Heart right ventricle (tissue), 16 donors: ENCODE measurements around the gene SFSWAP. TPM values are rescaled to one million over a fixed set of nuclear protein-coding genes. Genes with fewer than 3 reads are reported as not detected.
"Not testable (repeated sequence)": the region's sequence is repeated elsewhere in the genome, so short reads cannot be mapped to it uniquely, and the experiment has no call there.

ENCODE experiments used
- ATAC-seq, 8 donors: fragments of 200-7000 bp; cut with Tn5 transposase; one replicate each; pipeline ENCODE4 v1.9.1; 2020; ENCODE audit warnings: mild to moderate bottlenecking in 8 of 8, moderate library complexity in 8 of 8, moderate number of reproducible peaks in 1 of 8
- DNase-seq, 2 donors: peaks; one replicate each; pipeline ENCODE4 v3.0.0-alpha.2; 2020
- H3K27ac ChIP-seq, 10 donors: fragments of 200-600 bp; sonication (generic) in 2 of 10; one replicate each; pipeline versions ENCODE4 v1.5.0 to v1.8.0; 2020 to 2022; ENCODE audit warnings: mild to moderate bottlenecking in 3 of 10
- H3K27me3 ChIP-seq, 7 donors: fragments of 200-600 bp; one replicate each; pipeline ENCODE4 v1.8.0; 2021 to 2022; ENCODE audit warnings: mild to moderate bottlenecking in 2 of 7
- H3K36me3 ChIP-seq, 9 donors: fragments of 200-600 bp; sonication (generic) in 1 of 9; one replicate each; pipeline versions ENCODE4 v1.5.0 to v1.8.0; 2020 to 2022; ENCODE audit warnings: mild to moderate bottlenecking in 2 of 9
- H3K4me1 ChIP-seq, 9 donors: fragments of 200-600 bp; sonication (generic) in 1 of 9; one replicate each; pipeline versions ENCODE4 v1.5.0 to v1.8.0; 2020 to 2022; ENCODE audit warnings: mild to moderate bottlenecking in 4 of 9
- H3K4me3 ChIP-seq, 10 donors: fragments of 200-600 bp; sonication (generic) in 2 of 10; one replicate each; pipeline versions ENCODE4 v1.5.0 to v1.8.0; 2020 to 2022; ENCODE audit warnings: mild to moderate bottlenecking in 7 of 10, moderate library complexity in 2 of 10
- H3K9me3 ChIP-seq, 11 donors: fragments of 200-600 bp in 10 of 11; sonication (generic) in 2 of 11; one replicate each; pipeline versions ENCODE4 v1.5.0 to v1.8.0; 2013 to 2022; ENCODE audit warnings: mild to moderate bottlenecking in 2 of 11, control low read depth in 1 of 11, moderate library complexity in 1 of 11
- WGBS, 2 donors: extraction: QIAGEN DNeasy Blood & Tissue Kit; methylation state at CpG; one replicate each; pipeline ENCODE4 v1.1.7; 2013; ENCODE audit warnings: inconsistent platforms in 1 of 2; 5-methylcytosine and 5-hydroxymethylcytosine counted together
- intact Hi-C, 10 donors: fragments of 100-400 bp; cut with DNase I; formaldehyde crosslinking; loops; one replicate each; pipeline versions ENCODE4 v1.11.1 to v1.14.2; 2022
- polyA plus RNA-seq, 2 donors: library from polyadenylated mRNA; stranded (reverse); fragments of 200-250 nt; gene quantifications; one replicate each; pipeline ENCODE4 v1.2.3, GENCODE V29; 2013
- total RNA-seq, 10 donors: library from RNA; stranded (reverse); fragmentation: NEBNext Ultra II Directional in 3 of 10; extraction: Animal tissue kit (Norgen Biotek cat#: 25700) in 3 of 10; gene quantifications; one replicate each; pipeline versions ENCODE4 v1.2.1 to v1.2.4, GENCODE V29; 2021 to 2023
- TF ChIP-seq, protein P1 (sequence below), 9 donors: fragments of 200-600 bp; sonication (generic) in 2 of 9; IDR thresholded peaks; one replicate each; pipeline versions ENCODE4 v1.5.0 to v1.8.0; 2021 to 2022; ENCODE audit warnings: antibody characterized with exemption in 9 of 9, mild to moderate bottlenecking in 5 of 9, moderate library complexity in 1 of 9
- donor health status: Arrhythmogenic right ventricular cardiomyopathy.
- donor health status: ischemic (EF 13 %, LVEDD 7.1; RV severe dilation, severe dysfunction).
- donor health status: healthy with polysubstance abuse.
- donor health status: DM: no; HTN: yes; CAD: no.
- donor health status: DM: no; HTN: no; CAD: no.
- donor health status: ischemic (EF 25% LVEDD 6.9; RV normal size, moderate dysfunction).
- donor health status: ischemic (EF 25% LVEDD 5.7; RV mildly dilated, moderate dysfunction).
- donor health status: healthy.
- donor health status: DM: yes; HTN: yes; CAD: no.
- donor health status: Ischemic cardiomyopathy.
- donor health status: ischemic (EF 35%, LVEDD 5.7; RV mildly dilated, moderate dysfunction).
- donor health status: nonischemic (EF 11% LVEDD 7.7; RV severe dilation, severe dysfunction).
- donor health status: DM: yes; HTN: yes; CAD: no.
- donor health status: PGD.
- donor health status: ischemic (EF 29% LVEDD 5.4; RV normal size, mild dysfunction).
- donor health status: nonischemic (EF 23%, LVEDD 6.1; RV moderate dilation, normal function).

Gene SFSWAP
- total and polyA plus RNA-seq, 12 donors: 14.5 to 34.1 (median 19.6) TPM

DNA sequence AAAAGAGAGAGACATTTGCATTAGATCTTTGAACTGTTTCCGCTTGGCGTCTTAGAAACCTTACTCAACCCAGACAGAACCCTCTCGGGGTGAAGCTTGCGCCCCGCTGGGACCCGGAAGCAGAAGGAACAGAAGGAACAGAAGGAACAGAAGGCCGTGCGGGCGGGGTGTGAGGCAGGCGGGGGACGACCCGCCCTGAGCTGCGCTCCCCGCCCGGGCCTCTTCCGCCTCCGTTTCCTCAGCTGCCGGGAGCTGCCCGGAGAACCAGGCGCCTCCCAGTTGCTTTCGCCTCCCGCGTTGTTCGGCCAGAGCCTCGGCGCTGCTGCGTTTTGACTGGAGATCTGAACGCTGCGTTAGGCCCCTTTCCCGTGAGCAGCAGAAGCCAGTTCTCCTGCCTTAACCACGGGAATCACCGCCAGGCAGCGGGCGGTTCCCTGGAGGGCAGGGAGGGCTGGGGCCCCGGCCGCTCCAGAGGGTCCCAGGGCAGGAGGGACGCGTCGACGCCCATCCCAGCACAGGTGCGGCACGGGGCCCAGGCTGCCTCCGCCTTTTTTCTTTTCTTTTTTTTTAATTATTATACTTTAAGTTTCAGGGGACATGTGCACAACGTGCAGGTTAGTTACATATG is 98.0 kb downstream of the SFSWAP start:
- H3K27ac ChIP-seq: peak overlapping the region in 5 of 10 donors; percentile 12 to 88 (median 66)

GRCh38 chr12:131809476-131810254 is 98.8 kb downstream of the SFSWAP start:
- H3K4me1 ChIP-seq, H3K27ac ChIP-seq, DNase-seq, H3K36me3 ChIP-seq, intact Hi-C loops, H3K27me3 ChIP-seq, ATAC-seq: not testable (repeated sequence)
- WGBS, 2 donors: 90 to 91% methylated on average over 4 to 7 of the region's 9 CpGs
- Histone ChIP-seq H3K4me3 (peak overlapping the region in 1 of 10 donors; percentile 60), H3K9me3 (peaks cover 0 to 18% (median 5%) of the 10 kb centered on the region in 11 donors)

More for the DNA sequence above, 98.0 kb downstream of the SFSWAP start:
- ATAC-seq (peak; percentile 47 to 95 (median 80)), DNase-seq (peak in 1 of 2 donors; percentile 61)
- Histone ChIP-seq H3K36me3 (no peaks in the 10 kb centered on the region), H3K4me3 (peak overlapping the region in 8 of 10 donors; percentile 16 to 60 (median 44)), H3K4me1 (peaks cover 0 to 7% (median 0%) of the 10 kb centered on the region in 9 donors), H3K9me3 (peaks cover 0 to 15% (median 5%) of the 10 kb centered on the region in 11 donors), H3K27me3 (peaks cover 0 to 3% (median 0%) of the 10 kb centered on the region in 7 donors)
- WGBS, 2 donors: 65 to 71% methylated on average over 44 of the region's 44 CpGs
- TF ChIP-seq, protein P1, sequence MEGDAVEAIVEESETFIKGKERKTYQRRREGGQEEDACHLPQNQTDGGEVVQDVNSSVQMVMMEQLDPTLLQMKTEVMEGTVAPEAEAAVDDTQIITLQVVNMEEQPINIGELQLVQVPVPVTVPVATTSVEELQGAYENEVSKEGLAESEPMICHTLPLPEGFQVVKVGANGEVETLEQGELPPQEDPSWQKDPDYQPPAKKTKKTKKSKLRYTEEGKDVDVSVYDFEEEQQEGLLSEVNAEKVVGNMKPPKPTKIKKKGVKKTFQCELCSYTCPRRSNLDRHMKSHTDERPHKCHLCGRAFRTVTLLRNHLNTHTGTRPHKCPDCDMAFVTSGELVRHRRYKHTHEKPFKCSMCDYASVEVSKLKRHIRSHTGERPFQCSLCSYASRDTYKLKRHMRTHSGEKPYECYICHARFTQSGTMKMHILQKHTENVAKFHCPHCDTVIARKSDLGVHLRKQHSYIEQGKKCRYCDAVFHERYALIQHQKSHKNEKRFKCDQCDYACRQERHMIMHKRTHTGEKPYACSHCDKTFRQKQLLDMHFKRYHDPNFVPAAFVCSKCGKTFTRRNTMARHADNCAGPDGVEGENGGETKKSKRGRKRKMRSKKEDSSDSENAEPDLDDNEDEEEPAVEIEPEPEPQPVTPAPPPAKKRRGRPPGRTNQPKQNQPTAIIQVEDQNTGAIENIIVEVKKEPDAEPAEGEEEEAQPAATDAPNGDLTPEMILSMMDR (IDR thresholded peaks at IDR 0.05): no peak
- intact Hi-C loops: no loop called here

DNA sequence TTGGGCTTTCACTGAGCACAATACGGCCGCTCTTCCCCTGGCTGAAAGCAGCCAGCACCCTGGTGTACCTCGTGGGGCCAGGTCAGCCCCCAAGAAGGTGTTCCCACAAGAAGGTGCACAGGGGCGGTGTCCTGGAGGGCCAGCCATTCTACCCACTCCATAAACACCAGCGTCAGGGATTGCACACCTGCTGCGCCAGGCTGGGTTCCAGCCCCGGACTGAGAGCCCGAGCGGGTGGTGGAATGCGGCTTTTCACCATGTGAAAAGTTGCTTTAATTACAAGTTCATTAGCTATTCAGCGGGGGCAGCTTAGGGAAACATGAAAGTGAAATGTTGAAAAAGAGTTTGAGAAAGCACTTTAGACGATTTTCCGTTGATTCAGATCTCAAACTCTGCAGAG is 99.8 kb downstream of the SFSWAP start:
- no peaks in the 10 kb centered on the region for H3K4me1 ChIP-seq
- no peaks in the 10 kb centered on the region for H3K36me3 ChIP-seq
- TF ChIP-seq, protein P1 (IDR thresholded peaks at IDR 0.05): no peak
- 62 to 66% methylated on average over 13 of the region's 13 CpGs for WGBS, 2 donors
- ATAC-seq (no peak), DNase-seq (no peak)
- H3K4me3 ChIP-seq: no peak overlapping the region
- H3K27me3 ChIP-seq: peaks cover 0 to 3% (median 0%) of the 10 kb centered on the region in 7 donors
- H3K27ac ChIP-seq: no peak overlapping the region
- H3K9me3 ChIP-seq: peaks cover 0 to 18% (median 5%) of the 10 kb centered on the region in 11 donors
- intact Hi-C loops: no loop called here

DNA sequence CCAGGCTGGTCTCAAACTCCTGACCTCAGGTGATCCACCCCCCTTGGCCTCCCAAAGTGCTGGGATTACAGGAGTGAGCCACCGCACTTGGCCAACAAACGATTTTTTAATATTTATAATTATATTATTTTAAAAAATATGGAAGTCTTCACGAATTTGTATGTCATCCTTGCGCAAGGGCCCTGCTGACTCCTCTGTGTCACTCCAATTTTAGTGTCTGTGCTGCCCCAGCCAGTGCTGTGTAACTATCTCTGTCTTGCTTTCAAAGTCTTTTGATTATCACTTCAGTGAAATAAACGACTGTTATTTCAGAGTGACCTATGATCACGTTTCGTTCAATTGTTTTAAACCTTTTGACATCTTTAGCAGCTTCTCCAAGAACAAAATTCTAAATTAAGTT is 104.2 kb downstream of the SFSWAP start:
- no peak overlapping the region for H3K27ac ChIP-seq
- H3K36me3 ChIP-seq: no peaks in the 10 kb centered on the region
- no peaks in the 10 kb centered on the region for H3K4me1 ChIP-seq
- intact Hi-C loops: no loop called here
- WGBS, 2 donors: 84 to 86% methylated on average over 7 of the region's 7 CpGs
- no peak for ATAC-seq
- peaks cover 0 to 18% (median 5%) of the 10 kb centered on the region in 11 donors for H3K9me3 ChIP-seq
- TF ChIP-seq, protein P1 (IDR thresholded peaks at IDR 0.05): no peak
- H3K27me3 ChIP-seq: peaks cover 0 to 11% (median 0%) of the 10 kb centered on the region in 7 donors
- H3K4me3 ChIP-seq: no peak overlapping the region
- no peak for DNase-seq
